ENCODE data around the gene SF3B1.

SF3B1 gene

DNA sequence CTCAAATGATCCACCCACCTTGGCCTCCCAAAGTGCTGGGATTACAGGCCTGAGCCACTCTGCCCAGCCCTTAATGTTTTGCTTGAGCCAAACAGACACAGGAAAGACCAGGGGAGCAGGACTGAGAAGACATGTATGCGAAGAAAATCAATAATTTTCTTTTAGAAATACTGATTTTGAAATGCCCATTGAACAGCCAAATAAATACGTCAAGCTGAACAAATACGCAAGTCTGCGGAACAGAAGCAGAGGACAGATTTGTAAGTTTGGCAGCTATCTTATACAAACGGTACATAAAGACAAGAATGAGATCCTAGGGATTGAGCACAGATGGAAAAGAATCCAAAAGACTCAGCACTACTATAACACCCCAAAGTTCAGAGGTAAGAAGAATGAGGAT, 20.8 kb downstream of the SF3B1 start:
- no peak for TF ChIP-seq GATA3 (IDR thresholded peaks at IDR 0.05; ENCODE audit: low read depth, low read length)
- TF ChIP-seq GATA2 (IDR thresholded peaks at IDR 0.05; ENCODE audit: low read depth, low read length): no peak

DNA sequence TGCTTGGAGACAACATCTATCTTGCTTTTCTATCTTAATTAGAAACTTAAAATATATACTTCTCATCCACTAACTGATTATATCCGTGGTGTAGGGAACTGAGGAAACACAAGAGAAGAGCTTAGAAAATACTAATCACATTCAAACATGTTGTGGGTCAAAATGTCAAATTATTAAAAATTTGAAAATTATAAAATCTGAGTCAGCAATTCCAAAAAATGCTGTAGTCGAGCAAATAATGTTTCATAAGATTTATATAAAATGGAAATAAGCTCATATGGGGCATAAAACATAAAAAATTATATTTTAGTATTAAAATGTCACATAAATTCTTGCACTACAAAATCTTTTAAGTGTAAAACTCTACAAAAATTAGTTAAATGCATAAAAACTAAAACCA, 29.2 kb downstream of the SF3B1 start:
- TF ChIP-seq GATA2 (IDR thresholded peaks at IDR 0.05; ENCODE audit: low read depth, low read length): no peak
- no peak for TF ChIP-seq GATA3 (IDR thresholded peaks at IDR 0.05; ENCODE audit: low read depth, low read length)

DNA sequence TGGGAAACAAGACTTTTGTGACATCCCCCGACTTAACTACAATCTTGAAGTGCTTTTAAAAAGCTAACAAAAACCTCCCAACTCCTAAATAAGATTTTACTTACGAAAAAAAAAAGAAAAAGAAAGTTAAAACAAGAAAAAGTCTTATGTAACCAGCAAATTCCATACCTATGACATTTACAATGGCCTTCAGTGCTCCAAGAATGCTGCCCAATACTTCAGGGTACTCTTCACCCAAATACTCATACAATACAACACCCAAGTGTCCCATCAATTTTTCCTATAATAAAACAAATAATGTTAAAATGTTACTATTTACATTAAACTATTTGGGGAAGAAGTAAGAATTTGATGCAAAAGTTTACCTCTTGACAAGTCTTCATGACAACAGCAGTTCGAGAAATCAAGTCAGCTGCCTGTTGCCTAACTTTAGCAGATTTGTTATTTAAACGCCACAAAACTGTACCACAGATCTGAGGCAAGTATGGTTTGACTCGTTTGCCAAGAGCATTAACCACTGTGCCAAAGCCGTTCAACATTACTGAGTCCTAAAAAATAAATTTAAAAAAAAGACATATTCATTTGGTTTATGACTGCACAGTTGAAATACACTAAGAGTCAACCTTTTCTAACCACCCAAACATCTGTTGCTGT, 34.8 kb downstream of the SF3B1 start:
- TF ChIP-seq GATA3 (IDR thresholded peaks at IDR 0.05; ENCODE audit: low read depth, low read length) (no peak), GATA2 (IDR thresholded peaks at IDR 0.05; ENCODE audit: low read depth, low read length) (no peak)

DNA sequence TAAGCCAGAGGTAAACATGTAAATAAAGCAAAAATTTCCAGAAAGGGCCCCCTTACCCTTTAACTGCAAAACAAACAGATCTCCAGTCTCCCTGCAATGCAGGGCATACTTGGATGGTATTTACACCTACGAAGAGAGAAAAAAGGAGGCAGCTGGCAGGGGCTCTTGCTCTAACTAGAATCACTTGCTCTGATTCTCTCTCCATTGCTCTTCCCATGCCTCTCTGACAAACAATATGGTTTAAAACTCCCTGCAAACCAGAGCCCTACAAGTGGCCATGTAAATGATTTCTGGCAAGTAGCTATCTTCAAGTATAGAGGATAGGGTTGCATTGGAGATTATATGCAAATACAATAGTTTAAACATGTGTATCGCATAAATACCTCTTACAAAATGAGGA, 35.9 kb downstream of the SF3B1 start:
- no peak for TF ChIP-seq GATA2 (IDR thresholded peaks at IDR 0.05; ENCODE audit: low read depth, low read length)
- no peak for TF ChIP-seq GATA3 (IDR thresholded peaks at IDR 0.05; ENCODE audit: low read depth, low read length)

DNA sequence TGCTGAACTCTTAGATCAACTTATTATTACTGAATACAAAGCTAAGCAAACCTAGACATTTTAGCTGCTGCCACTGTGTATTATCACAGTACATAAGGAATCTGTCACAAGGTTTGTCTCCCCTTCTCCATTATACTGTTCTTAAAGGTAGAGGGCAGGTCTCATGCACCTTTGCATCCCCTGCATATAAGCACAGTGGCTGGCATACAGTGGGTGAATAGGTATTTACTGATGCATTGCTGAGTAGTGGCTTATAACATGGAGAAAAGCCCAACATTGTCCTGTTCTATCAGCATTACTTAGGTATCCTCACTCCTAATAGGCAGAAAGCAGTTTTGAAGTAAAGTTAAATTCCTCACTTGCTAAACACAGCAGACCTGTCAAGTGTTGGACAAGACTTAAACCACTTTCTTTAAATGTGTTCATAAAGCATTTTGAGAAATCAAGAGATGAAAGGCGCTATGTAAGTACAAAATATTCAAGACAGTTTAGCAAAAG, 43.6 kb downstream of the SF3B1 start:
- TF ChIP-seq GATA2 (IDR thresholded peaks at IDR 0.05; ENCODE audit: low read depth, low read length): no peak
- no peak for TF ChIP-seq GATA3 (IDR thresholded peaks at IDR 0.05; ENCODE audit: low read depth, low read length)

DNA sequence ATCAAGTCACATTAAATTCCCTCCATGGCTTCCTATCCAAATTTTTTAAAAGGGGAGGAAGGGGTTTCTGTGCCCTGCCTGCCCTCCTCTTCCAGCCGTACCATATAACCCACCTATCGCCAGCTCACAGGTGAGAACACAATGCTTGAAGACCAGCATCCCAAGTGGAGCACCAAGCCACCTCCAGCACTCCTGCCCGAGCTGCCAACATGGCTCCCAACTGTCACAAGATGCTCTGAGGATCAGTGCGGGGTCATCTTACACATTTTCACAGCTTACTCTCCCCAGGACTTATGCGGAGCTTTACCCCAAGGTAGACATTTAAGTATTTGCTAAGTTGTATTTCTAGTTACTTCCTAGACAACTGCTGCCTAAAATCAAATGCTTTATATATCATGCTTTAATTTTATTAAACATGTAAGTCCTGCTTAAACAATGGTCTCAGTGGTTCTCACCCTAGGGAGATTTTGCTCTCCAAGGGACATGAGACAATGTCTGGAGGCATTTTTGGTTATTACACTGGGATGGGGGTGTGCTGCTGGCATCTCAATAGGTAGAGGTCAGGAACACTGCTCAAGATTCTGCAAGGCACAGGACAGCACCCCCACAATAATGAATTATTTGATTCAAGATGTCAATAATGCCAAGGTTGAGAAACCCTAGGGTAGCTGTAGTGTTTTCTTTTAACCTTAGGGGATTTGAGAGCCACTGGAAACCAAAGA, 45.8 kb downstream of the SF3B1 start:
- no peak for TF ChIP-seq GATA2 (IDR thresholded peaks at IDR 0.05; ENCODE audit: low read depth, low read length)
- no peak for TF ChIP-seq GATA3 (IDR thresholded peaks at IDR 0.05; ENCODE audit: low read depth, low read length)

DNA sequence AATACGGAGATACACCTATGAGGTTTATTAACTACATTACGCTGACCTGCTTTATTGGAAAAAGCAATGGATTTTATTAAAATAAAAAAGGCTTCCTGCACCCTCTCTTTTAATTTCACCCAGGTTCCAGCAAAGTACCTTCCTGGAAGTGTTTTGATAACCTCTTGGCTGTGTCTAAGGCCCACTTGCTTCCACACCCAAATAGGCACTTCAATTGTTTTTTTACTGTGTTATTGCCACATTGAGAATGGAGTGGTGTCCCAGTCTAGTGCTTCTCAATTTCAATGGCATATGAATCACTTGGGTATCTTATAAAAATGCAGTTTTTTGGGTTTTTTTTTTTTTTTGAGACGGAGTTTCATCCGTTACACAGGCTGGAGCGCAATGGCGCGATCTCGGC, 47.6 kb downstream of the SF3B1 start:
- TF ChIP-seq GATA2 (IDR thresholded peaks at IDR 0.05; ENCODE audit: low read depth, low read length) (no peak), GATA3 (IDR thresholded peaks at IDR 0.05; ENCODE audit: low read depth, low read length) (no peak)

DNA sequence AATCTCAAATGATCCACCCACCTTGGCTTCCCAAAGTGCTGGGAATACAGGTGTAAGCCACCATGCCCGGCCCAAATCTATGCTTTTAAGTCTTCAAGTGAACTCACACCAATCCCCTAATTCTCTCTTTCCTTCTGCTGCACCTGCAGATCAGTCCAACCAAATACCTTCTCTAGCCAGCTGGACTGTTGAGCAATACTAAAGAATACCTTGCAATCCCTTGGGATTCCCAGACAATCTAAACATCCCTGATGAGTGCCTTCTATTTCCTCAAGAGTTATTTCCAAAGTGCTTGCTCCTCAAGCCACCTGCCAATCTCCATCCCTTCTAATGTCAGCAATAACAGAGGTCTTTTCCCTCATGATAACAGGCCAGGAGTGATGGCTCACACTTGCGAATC, 48.6 kb downstream of the SF3B1 start:
- no peak for TF ChIP-seq GATA2 (IDR thresholded peaks at IDR 0.05; ENCODE audit: low read depth, low read length)
- no peak for TF ChIP-seq GATA3 (IDR thresholded peaks at IDR 0.05; ENCODE audit: low read depth, low read length)

DNA sequence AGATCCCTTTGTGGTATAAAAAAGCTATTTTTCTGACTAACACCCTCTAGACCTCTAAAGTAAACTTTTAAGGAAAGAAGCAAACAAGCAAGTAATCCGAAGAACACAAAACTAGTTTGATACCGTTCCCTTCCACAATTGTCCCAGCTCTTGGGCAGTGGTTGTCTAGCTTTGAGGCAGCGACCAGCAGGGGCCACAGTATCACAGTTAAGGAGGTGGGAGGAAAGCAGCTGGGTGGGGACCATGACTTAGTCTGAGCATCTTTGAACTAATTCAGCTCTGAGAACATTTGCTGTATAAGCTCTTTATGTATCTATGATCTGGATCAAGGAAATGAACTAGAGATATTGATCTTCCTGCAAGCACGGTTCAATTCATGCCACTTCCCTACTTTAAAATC, 51.0 kb downstream of the SF3B1 start:
- TF ChIP-seq GATA3 (IDR thresholded peaks at IDR 0.05; ENCODE audit: low read depth, low read length) (no peak), GATA2 (IDR thresholded peaks at IDR 0.05; ENCODE audit: low read depth, low read length) (no peak)

DNA sequence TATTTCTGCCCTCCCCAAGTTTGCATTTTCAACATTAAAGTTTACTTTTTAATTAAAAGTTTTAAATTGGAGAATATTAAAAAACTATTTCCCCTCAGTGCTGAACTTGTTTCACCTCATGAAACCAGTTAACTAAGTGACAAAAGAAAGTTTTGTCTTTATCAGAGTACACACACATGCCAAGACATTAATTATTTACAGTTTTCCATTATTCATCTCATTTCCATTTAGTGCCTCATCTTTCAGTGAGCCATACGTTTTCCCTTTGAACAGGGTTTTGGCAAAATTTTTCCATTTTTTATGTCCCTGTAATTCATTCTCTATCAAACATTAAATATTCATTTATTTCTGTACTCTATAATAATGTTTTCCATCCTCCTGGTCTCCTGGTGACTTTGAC, 53.2 kb downstream of the SF3B1 start:
- no peak for TF ChIP-seq GATA3 (IDR thresholded peaks at IDR 0.05; ENCODE audit: low read depth, low read length)
- TF ChIP-seq GATA2 (IDR thresholded peaks at IDR 0.05; ENCODE audit: low read depth, low read length): no peak

DNA sequence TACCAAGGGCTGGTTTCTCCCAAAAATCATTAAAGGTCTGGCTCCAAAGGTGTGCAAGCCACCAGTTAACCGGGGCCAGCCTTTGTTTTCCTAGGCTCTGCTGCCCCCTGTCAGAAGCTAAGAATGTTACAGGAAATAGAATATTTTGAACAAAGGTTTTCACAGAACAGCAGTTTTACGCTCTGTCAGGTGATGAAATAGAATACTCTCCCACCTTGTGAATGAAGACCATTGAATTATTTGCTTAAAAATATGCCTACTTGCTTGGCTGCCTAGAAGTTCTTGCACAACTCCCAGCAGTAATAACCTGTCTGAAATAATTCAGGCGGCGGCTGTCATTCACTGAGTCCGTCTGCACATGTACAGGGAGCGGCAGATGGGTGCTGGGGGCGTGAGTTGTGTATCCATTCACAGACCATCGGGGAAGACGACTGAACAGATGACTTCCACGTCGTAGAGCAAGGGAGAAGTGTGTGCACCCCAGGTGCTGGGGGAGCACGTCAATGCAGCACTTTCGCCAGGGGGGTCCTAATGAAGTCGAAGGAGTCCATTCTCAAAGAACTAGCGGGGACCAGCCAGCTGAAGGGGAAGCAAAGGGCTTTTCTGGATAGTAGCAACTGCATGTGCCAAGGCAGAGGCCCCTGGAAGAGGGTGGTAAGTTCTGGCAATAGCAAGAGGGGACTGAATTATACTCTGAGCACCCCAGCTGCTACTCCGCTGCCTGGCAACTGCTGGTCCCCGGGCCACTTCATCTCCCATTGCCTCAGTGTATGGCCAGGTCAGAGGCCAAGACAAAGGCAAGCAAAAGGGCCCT, 56.1 kb downstream of the SF3B1 start:
- TF ChIP-seq GATA3 (IDR thresholded peaks at IDR 0.05; ENCODE audit: low read depth, low read length): no peak
- no peak for TF ChIP-seq GATA2 (IDR thresholded peaks at IDR 0.05; ENCODE audit: low read depth, low read length)

DNA sequence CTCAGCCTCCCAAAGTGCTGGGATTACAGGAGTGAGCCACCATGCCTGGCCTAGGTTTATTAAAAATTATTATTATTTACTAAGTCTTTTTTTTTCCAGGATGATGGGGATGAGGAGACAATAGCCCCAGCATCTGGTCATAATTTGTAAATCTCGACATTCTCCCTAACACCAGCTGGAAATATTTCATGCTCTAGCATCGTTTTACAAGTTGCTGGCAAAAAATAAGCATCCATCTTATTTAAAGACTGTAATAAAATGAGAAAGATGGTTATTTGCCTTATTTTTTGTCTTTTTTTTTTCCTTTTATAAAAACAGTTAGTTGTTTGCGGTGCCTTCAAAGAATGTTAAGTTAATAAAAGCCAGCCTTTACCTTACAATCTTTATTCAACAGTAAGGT, 56.7 kb downstream of the SF3B1 start:
- no peak for TF ChIP-seq GATA3 (IDR thresholded peaks at IDR 0.05; ENCODE audit: low read depth, low read length)

DNA sequence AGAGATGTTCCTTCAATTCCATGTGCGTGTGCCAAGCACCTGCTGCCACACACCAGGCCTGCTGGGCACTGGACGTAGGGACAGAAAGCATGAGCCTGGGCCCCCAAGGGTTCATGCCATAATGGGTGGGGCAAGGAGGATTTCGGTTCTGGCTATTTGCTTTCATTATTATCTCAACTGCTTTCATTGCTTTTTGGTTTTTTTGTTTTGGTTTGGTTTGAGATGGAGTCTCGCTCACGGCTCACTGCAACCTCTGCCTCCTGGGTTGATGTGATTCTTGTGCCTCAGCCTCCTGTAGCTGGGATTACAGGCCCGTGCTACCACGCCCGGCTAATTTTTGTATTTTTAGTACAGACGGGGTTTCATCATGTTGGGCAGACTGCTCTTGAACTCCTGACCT, 57.2 kb downstream of the SF3B1 start:
- no peak for TF ChIP-seq GATA2 (IDR thresholded peaks at IDR 0.05; ENCODE audit: low read depth, low read length)

DNA sequence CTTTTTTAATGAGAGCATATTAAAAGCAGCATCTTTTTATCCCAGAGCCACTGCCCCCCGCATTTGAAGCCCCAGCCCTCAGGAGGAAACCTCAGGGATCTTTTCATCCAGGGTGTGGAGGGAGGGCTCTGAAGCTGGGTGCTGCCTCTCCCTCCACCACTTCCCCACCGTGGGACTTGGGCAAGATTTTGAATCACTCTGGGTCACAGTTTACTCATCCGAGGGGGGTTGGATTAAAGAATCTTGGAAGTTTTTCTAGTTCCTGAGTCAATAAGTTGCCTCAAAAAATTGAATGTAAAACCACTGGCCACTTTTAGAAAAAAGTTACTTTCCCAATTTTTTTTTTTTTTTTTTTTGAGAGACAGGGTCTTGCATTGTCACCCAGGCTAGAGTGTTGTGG, 62.2 kb downstream of the SF3B1 start:
- TF ChIP-seq GATA3 (IDR thresholded peaks at IDR 0.05; ENCODE audit: low read depth, low read length) (no peak), GATA2 (IDR thresholded peaks at IDR 0.05; ENCODE audit: low read depth, low read length) (no peak)

DNA sequence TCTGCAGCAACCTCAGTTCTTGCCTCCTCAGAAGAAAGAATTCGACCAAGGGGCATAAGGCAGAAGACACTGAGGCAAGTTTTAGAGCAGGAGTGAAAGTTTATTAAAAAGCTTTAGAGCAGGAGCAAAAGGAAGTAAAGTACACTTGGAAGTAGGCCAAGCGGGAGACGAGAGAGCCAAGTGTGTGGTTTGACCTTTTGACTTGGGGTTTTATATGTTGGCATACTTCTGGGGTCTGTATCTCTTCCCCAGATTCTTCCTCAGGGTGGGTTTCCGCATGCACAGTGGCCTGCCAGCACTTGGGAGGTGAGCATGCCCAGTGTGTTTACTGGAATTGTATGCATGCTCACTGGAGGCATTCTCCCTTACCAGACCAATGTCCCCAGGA, 64.9 kb downstream of the SF3B1 start:
- TF ChIP-seq GATA3 (IDR thresholded peaks at IDR 0.05; ENCODE audit: low read depth, low read length): no peak
